Keratinocyte (primary cell): ENCODE results near the gene FFAR2. TPM values are rescaled to one million over a fixed set of nuclear protein-coding genes. Genes with fewer than 3 reads are reported as not detected.

ENCODE experiments used
- DNase-seq: peaks from one replicate; pipeline ENCODE4 v3.0.0-alpha.2; 2011; ENCODE audit warnings: low read depth, missing footprints, low spot score
- FAIRE-seq: peaks from 2 replicates; lab custom pipeline; 2011; peaks lifted over from hg19 to GRCh38; lab: Jason Lieb, UNC
- H2AFZ ChIP-seq: 2 replicates; pipeline ENCODE4 v1.6.0; 2012; ENCODE audit warnings: low read length, control low read depth, inconsistent platforms; ENCODE audit not compliant: control insufficient read depth
- H3K27ac ChIP-seq: 2 replicates; pipeline ENCODE4 v1.5.1; 2011; ENCODE audit warnings: low read length; ENCODE audit not compliant: control insufficient read depth, insufficient read depth
- H3K27me3 ChIP-seq: 3 replicates; pipeline ENCODE4 v1.6.0; 2011; ENCODE audit warnings: low read length; ENCODE audit not compliant: control insufficient read depth, insufficient read depth; ENCODE audit errors: extremely low read depth
- H3K36me3 ChIP-seq, 2 experiments: 2 replicates in 1 of 2; 3 replicates in 1 of 2; pipeline ENCODE4 v1.5.1; 2011; ENCODE audit warnings: low read length in 2 of 2, mild to moderate bottlenecking in 1 of 2; ENCODE audit not compliant: control insufficient read depth in 2 of 2, insufficient read depth in 2 of 2; ENCODE audit errors: extremely low read depth in 1 of 2
- H3K4me1 ChIP-seq: 3 replicates; pipeline ENCODE4 v1.5.1; 2011; ENCODE audit warnings: low read length; ENCODE audit not compliant: control insufficient read depth, insufficient read depth; ENCODE audit errors: extremely low read depth
- H3K4me2 ChIP-seq: 3 replicates; pipeline ENCODE4 v1.6.0; 2011; ENCODE audit warnings: low read depth, low read length; ENCODE audit not compliant: control insufficient read depth, insufficient read depth; ENCODE audit errors: extremely low read depth
- H3K4me3 ChIP-seq, 3 experiments: fragments of 200-600 bp in 1 of 3; sonication (generic) in 1 of 3; 2 replicates in 2 of 3; 3 replicates in 1 of 3; pipeline ENCODE4 v1.5.1; 2011 to 2016; ENCODE audit warnings: low read length in 3 of 3, mild to moderate bottlenecking in 3 of 3, control low read depth in 2 of 3, inconsistent platforms in 1 of 3, low read depth in 1 of 3, mixed read lengths in 1 of 3, mixed run types in 1 of 3, moderate library complexity in 1 of 3; ENCODE audit not compliant: control insufficient read depth in 2 of 3, insufficient read depth in 2 of 3; ENCODE audit errors: extremely low read depth in 1 of 3
- H3K79me2 ChIP-seq: 2 replicates; pipeline ENCODE4 v1.6.0; 2012; ENCODE audit warnings: low read length; ENCODE audit not compliant: control insufficient read depth, insufficient read depth
- H3K9ac ChIP-seq: 3 replicates; pipeline ENCODE4 v1.6.0; 2011; ENCODE audit warnings: low read length; ENCODE audit not compliant: control insufficient read depth, insufficient read depth; ENCODE audit errors: extremely low read depth
- H3K9me1 ChIP-seq: 3 replicates; pipeline ENCODE4 v1.6.0; 2011; ENCODE audit warnings: low read length; ENCODE audit not compliant: control insufficient read depth, insufficient read depth; ENCODE audit errors: extremely low read depth
- H3K9me3 ChIP-seq: 2 replicates; pipeline ENCODE4 v1.5.1; 2012; ENCODE audit warnings: low read depth, low read length; ENCODE audit not compliant: control insufficient read depth
- H4K20me1 ChIP-seq: 3 replicates; pipeline ENCODE4 v1.6.0; 2011; ENCODE audit warnings: low read length; ENCODE audit not compliant: control insufficient read depth, insufficient read depth; ENCODE audit errors: extremely low read depth
- EZH2 ChIP-seq: IDR thresholded peaks from one replicate; pipeline ENCODE4 v1.6.1; 2012; ENCODE audit warnings: inconsistent platforms, mild to moderate bottlenecking, low read length, moderate library complexity
- dilution Hi-C: fragments of 300-500 bp; cut with MboI; formaldehyde crosslinking; loops from one replicate; pipeline ENCODE4 v1.7.0; 2020; ENCODE audit warnings: low sequenced_read_pairs; ENCODE audit not compliant: extremely low pct_ligation_motif_present
- polyA plus RNA-seq, 5 experiments: library from polyadenylated mRNA; depleted of rRNA in 3 of 5; stranded (reverse) in 3 of 5; stranded (forward) in 1 of 5; unstranded in 1 of 5; fragments of >200 nt; gene quantifications; 1 replicate in 1 of 5; 2 replicates in 3 of 5; 3 replicates in 1 of 5; pipeline versions ENCODE4 v1.2.1 to v1.2.3, GENCODE V29; 2011 to 2012; ENCODE audit warnings: missing spikeins in 2 of 5, low read depth in 1 of 5, low replicate concordance in 1 of 5
- TF ChIP-seq, protein P1 (sequence below), 3 experiments: IDR thresholded peaks in 1 of 3; conservative IDR thresholded peaks in 1 of 3; optimal IDR thresholded peaks in 1 of 3; 2 replicates in 2 of 3; 3 replicates in 1 of 3; pipeline versions ENCODE3 to v1.5.1; 2011; ENCODE audit warnings: low read length in 3 of 3, mild to moderate bottlenecking in 3 of 3, moderate library complexity in 2 of 3, control low read depth in 1 of 3, inconsistent platforms in 1 of 3; ENCODE audit not compliant: insufficient read depth in 2 of 3; ENCODE audit errors: extremely low read depth in 1 of 3

The FFAR2 gene
- polyA plus RNA-seq, 1 donor (not counting 4 experiments of a cell fraction or from before 2014, with no cell fraction given): not detected

DNA sequence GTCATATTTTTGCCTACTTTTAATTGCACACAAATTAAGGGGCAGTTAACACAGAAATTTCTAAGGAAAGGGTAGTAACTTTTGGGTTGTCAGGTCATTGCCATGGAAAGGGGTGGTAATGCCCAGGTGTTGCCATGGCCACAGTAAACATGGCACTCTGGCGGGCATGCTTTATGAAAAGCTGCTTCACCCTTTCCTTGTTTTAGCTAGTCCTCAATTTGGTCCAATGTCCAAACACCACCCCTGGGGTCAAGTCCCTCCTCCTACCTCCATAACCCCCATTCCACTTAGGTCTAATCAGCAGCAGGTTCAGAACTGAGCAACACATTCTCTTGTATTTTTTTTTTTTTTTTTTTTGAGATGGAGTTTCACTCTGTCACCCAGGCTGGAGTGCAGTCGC is 6.6 kb downstream of the FFAR2 start:
- Histone ChIP-seq H3K9me1 (no peaks in the 10 kb centered on the region), H4K20me1 (no peaks in the 10 kb centered on the region), H3K9ac (no peak overlapping the region), H3K4me1 (no peaks in the 10 kb centered on the region), H3K36me3 (no peaks in the 10 kb centered on the region), H3K79me2 (no peaks in the 10 kb centered on the region), H3K4me2 (no peak overlapping the region), H3K9me3 (no peaks in the 10 kb centered on the region), H3K4me3 (no peak overlapping the region), H3K27ac (no peak overlapping the region), H3K27me3 (peaks cover 17% of the 10 kb centered on the region), H2AFZ (no peak overlapping the region)
- dilution Hi-C loops: no loop called here
- no peak for DNase-seq
- FAIRE-seq: no peak
- TF ChIP-seq, protein P1, sequence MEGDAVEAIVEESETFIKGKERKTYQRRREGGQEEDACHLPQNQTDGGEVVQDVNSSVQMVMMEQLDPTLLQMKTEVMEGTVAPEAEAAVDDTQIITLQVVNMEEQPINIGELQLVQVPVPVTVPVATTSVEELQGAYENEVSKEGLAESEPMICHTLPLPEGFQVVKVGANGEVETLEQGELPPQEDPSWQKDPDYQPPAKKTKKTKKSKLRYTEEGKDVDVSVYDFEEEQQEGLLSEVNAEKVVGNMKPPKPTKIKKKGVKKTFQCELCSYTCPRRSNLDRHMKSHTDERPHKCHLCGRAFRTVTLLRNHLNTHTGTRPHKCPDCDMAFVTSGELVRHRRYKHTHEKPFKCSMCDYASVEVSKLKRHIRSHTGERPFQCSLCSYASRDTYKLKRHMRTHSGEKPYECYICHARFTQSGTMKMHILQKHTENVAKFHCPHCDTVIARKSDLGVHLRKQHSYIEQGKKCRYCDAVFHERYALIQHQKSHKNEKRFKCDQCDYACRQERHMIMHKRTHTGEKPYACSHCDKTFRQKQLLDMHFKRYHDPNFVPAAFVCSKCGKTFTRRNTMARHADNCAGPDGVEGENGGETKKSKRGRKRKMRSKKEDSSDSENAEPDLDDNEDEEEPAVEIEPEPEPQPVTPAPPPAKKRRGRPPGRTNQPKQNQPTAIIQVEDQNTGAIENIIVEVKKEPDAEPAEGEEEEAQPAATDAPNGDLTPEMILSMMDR (optimal IDR thresholded peaks at IDR 0.05 in 1 of 3, IDR thresholded peaks at IDR 0.05 in 1 of 3, conservative IDR thresholded peaks at IDR 0.05 in 1 of 3; ENCODE audit: extremely low read depth in 1 of 3, insufficient read depth in 2 of 3, low read length in 3 of 3): no peak
- no peak for TF ChIP-seq EZH2

DNA sequence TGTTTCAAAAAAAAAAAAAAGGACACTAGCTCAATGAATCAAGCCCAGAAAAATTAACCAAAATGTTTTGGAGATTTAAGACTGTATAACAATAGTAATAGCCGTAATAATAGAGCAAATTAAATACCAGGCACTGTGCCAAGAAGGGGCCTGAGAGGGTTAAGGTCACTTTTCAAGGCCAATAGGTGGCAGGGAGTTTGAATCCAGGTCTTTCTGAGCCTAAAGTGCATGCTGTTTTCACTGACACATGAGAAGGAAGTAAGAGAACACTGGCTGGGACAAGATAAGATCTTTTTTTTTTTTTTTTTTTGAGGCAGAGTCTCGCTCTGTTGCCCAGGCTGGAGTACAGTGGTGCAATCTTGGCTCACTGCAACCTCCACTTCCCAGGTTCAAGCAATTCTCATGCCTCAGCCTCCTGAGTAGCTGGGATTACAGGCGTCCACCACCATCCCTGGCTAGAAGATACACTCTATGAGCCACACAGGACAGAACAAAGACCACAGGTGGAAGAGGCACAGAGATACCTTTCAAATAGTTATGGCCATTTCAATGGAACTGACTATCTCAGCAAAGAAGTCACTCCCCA is 7.7 kb downstream of the FFAR2 start:
- Histone ChIP-seq H3K4me2 (no peak overlapping the region), H3K4me3 (no peak overlapping the region), H3K36me3 (no peaks in the 10 kb centered on the region), H3K9ac (no peak overlapping the region), H3K27me3 (peaks cover 6% of the 10 kb centered on the region), H3K27ac (no peak overlapping the region), H3K9me3 (no peaks in the 10 kb centered on the region), H3K79me2 (no peaks in the 10 kb centered on the region), H4K20me1 (no peaks in the 10 kb centered on the region), H2AFZ (no peak overlapping the region), H3K9me1 (no peaks in the 10 kb centered on the region), H3K4me1 (no peaks in the 10 kb centered on the region)
- DNase-seq (no peak), FAIRE-seq (no peak)
- dilution Hi-C loops: no loop called here
- TF ChIP-seq EZH2: no peak
- TF ChIP-seq, protein P1 (optimal IDR thresholded peaks at IDR 0.05 in 1 of 3, IDR thresholded peaks at IDR 0.05 in 1 of 3, conservative IDR thresholded peaks at IDR 0.05 in 1 of 3; ENCODE audit: extremely low read depth in 1 of 3, insufficient read depth in 2 of 3, low read length in 3 of 3): no peak
